SU-DHL-6 (cell line): Measurements from ENCODE around the gene POU6F2.

Experiments used
- H2AFZ ChIP-seq: fragments of 200-600 bp; sonication (generic); 2 replicates; pipeline ENCODE4 v1.6.1; 2014; ENCODE audit warnings: low read depth, mild to moderate bottlenecking, moderate library complexity, mixed read lengths, antibody characterized with exemption, low read length; ENCODE audit not compliant: severe bottlenecking
- H3F3A ChIP-seq: fragments of 200-600 bp; shearing (Covaris generic); 2 replicates; pipeline ENCODE4 v1.6.0; 2016; ENCODE audit warnings: antibody characterized with exemption, mild to moderate bottlenecking; ENCODE audit not compliant: insufficient read depth
- H3K27ac ChIP-seq: fragments of 200-600 bp; sonication (generic); 2 replicates; pipeline ENCODE4 v1.5.1; 2016; ENCODE audit warnings: low read depth, mild to moderate bottlenecking, low read length, moderate library complexity, mixed read lengths
- H3K27me3 ChIP-seq: fragments of 200-600 bp; sonication (generic), shearing (Covaris generic); 2 replicates; pipeline ENCODE4 v1.6.0; 2014; ENCODE audit warnings: mild to moderate bottlenecking, low read length
- H3K36me3 ChIP-seq: fragments of 200-600 bp; sonication (generic); 2 replicates; pipeline ENCODE4 v1.6.1; 2014; ENCODE audit warnings: mild to moderate bottlenecking, low read length, mixed read lengths
- H3K4me2 ChIP-seq: fragments of 300-600, 200-600 bp; shearing (Covaris generic), sonication (generic); 2 replicates; pipeline ENCODE4 v1.6.0; 2014; ENCODE audit warnings: low read length, low read depth, mild to moderate bottlenecking; ENCODE audit not compliant: poor library complexity, severe bottlenecking
- H3K4me3 ChIP-seq: fragments of 200-600 bp; sonication (generic); 2 replicates; pipeline ENCODE4 v1.5.1; 2014; ENCODE audit warnings: antibody characterized with exemption, low read length, mild to moderate bottlenecking, mixed read lengths; ENCODE audit not compliant: insufficient read depth, poor library complexity, severe bottlenecking
- H3K79me2 ChIP-seq: fragments of 200-600 bp; sonication (generic); 2 replicates; pipeline ENCODE4 v1.6.1; 2014; ENCODE audit warnings: mild to moderate bottlenecking, low read length, moderate library complexity; ENCODE audit not compliant: insufficient read depth
- H3K9ac ChIP-seq: fragments of 200-600 bp; sonication (generic); 2 replicates; pipeline ENCODE4 v1.7.0; 2014; ENCODE audit warnings: mild to moderate bottlenecking, low read length
- H3K9me2 ChIP-seq: fragments of 200-600 bp; sonication (generic); replicated peaks from 2 replicates; pipeline ENCODE4 v1.6.1; 2014; ENCODE audit warnings: low read length; ENCODE audit not compliant: insufficient read depth
- H3K9me3 ChIP-seq: fragments of 200-600 bp; sonication (generic); 2 replicates; pipeline ENCODE4 v1.6.1; 2014; ENCODE audit warnings: low read length, mixed read lengths; ENCODE audit not compliant: insufficient read depth
- H4K20me1 ChIP-seq: fragments of 200-600 bp; sonication (generic); 2 replicates; pipeline ENCODE4 v1.6.1; 2014; ENCODE audit warnings: low read depth, mild to moderate bottlenecking, antibody characterized with exemption, low read length, moderate library complexity, mixed read lengths
- EZH2phosphoT487 ChIP-seq: fragments of 200-600 bp; sonication (generic), shearing (Covaris generic); conservative IDR thresholded peaks from 2 replicates; pipeline ENCODE4 v1.6.1; 2018; ENCODE audit warnings: mild to moderate bottlenecking, antibody characterized with exemption, low read length, moderate library complexity, mixed read lengths
- TF ChIP-seq, protein P1 (sequence below): fragments of 200-600 bp; sonication (generic); IDR thresholded peaks from one replicate; pipeline ENCODE4 v1.5.1; 2017; ENCODE audit warnings: antibody characterized with exemption, mild to moderate bottlenecking, low read length, moderate library complexity; ENCODE audit not compliant: insufficient read depth, poor library complexity, severe bottlenecking

Gene POU6F2

DNA sequence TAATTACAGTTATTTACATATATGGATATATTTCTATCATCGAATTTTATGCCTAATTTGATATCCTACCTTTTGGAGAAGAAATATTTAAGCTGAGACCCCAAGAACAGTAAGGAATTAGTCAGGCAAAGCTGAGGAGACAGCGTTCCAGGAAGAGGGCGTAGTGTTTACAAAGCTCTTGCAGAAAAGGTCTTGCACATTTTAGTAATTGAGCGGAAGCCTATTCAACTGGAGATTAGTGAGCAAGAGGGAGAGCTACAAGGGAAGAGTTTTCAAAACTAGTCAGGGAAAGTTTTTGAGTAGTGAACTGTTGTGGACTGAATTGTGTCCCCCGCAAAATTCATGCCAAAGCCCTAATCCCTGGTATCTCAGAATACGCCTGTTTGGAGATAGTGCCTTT lies 26.5 kb upstream of the POU6F2 start:
- Histone ChIP-seq H3K9me3 (no peaks in the 10 kb centered on the region), H3K27ac (no peak overlapping the region), H4K20me1 (no peaks in the 10 kb centered on the region), H3K9me2 (no peaks in the 10 kb centered on the region), H3K36me3 (no peaks in the 10 kb centered on the region), H3F3A (no peaks in the 10 kb centered on the region), H3K9ac (no peak overlapping the region), H3K27me3 (0 out of 2 replicates have a peak, but pooled peaks cover 3% of the 10 kb centered on the region), H2AFZ (no peak overlapping the region), H3K4me3 (no peak overlapping the region), H3K4me2 (no peak overlapping the region), H3K79me2 (no peaks in the 10 kb centered on the region)
- no peak for TF ChIP-seq EZH2phosphoT487
- TF ChIP-seq, protein P1, sequence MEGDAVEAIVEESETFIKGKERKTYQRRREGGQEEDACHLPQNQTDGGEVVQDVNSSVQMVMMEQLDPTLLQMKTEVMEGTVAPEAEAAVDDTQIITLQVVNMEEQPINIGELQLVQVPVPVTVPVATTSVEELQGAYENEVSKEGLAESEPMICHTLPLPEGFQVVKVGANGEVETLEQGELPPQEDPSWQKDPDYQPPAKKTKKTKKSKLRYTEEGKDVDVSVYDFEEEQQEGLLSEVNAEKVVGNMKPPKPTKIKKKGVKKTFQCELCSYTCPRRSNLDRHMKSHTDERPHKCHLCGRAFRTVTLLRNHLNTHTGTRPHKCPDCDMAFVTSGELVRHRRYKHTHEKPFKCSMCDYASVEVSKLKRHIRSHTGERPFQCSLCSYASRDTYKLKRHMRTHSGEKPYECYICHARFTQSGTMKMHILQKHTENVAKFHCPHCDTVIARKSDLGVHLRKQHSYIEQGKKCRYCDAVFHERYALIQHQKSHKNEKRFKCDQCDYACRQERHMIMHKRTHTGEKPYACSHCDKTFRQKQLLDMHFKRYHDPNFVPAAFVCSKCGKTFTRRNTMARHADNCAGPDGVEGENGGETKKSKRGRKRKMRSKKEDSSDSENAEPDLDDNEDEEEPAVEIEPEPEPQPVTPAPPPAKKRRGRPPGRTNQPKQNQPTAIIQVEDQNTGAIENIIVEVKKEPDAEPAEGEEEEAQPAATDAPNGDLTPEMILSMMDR, result no peak

DNA sequence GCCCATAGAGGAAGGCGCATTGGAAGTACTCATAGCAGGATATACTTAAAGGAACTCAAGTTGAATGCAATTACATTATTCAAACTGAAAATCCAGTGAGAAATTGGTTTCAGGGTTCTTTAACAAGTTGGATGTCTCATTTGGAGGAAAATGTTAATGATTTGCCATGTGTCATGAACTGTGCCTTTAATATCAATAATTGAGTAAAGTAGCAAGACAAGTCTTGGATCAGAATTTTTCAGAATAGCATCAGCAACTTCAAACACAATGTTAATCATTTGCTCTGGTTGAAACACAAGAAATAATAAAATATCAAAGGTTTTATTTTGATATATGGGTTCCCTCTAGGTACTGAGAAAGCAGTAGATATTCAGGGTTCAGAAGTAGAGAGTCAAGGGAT lies 24.5 kb upstream of the POU6F2 start:
- Histone ChIP-seq H4K20me1 (no peaks in the 10 kb centered on the region), H3K9ac (no peak overlapping the region), H3F3A (no peaks in the 10 kb centered on the region), H3K27me3 (no peaks in the 10 kb centered on the region), H2AFZ (no peak overlapping the region), H3K79me2 (no peaks in the 10 kb centered on the region), H3K27ac (no peak overlapping the region), H3K4me3 (no peak overlapping the region), H3K36me3 (no peaks in the 10 kb centered on the region), H3K4me2 (no peak overlapping the region), H3K9me3 (no peaks in the 10 kb centered on the region), H3K9me2 (no peaks in the 10 kb centered on the region)
- no peak for TF ChIP-seq EZH2phosphoT487
- TF ChIP-seq, protein P1, result no peak

DNA sequence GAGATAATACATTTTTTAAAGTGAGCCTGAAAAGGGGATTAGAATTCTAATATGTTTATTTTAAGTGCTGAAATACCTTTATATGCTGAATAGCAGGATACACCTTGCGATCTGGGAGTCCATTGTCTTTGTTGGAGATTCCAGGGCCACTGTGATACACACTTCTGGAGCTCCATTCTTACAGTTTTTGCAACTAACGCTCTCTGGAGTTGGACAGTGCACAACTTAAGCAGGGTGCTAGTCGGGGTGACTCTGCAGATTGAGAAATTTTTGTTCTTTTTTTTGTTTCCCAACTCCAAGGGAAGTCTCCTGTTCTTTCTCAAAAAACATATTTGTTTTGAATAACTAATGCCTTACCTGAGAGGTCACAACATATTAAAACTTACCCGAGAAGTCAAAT lies 23.7 kb upstream of the POU6F2 start:
- no peak overlapping the region for H3K4me2 ChIP-seq
- no peaks in the 10 kb centered on the region for H3K27me3 ChIP-seq
- H3K9me2 ChIP-seq, result no peaks in the 10 kb centered on the region
- no peaks in the 10 kb centered on the region for H4K20me1 ChIP-seq
- TF ChIP-seq, protein P1, result no peak
- TF ChIP-seq EZH2phosphoT487, result no peak
- H3K79me2 ChIP-seq, result no peaks in the 10 kb centered on the region
- H3K4me3 ChIP-seq, result no peak overlapping the region
- no peaks in the 10 kb centered on the region for H3F3A ChIP-seq
- H2AFZ ChIP-seq, result no peak overlapping the region
- no peak overlapping the region for H3K9ac ChIP-seq
- H3K27ac ChIP-seq, result no peak overlapping the region
- no peaks in the 10 kb centered on the region for H3K9me3 ChIP-seq
- H3K36me3 ChIP-seq, result no peaks in the 10 kb centered on the region

DNA sequence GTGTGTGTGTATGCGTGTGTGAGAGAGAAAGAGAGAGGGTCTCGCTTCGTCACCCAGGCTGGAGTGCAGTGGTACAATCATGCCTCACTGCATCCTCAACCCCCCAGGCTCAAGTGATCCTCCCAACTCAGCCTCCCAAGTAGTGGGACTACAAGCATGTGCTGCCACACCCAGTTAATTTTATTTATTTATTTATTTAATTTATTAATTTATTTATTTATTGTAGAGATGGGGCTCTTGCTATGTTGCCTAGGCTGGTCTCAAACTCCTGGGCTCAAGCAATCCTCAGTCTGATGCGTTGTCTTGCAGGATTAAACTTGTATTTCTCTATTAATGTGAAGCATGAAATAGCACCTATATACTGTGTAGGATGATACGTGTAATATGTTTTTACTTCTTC lies 21.8 kb upstream of the POU6F2 start:
- no peaks in the 10 kb centered on the region for H3K27me3 ChIP-seq
- no peaks in the 10 kb centered on the region for H3K9me2 ChIP-seq
- H3K9ac ChIP-seq, result no peak overlapping the region
- no peak overlapping the region for H3K4me2 ChIP-seq
- no peaks in the 10 kb centered on the region for H3K9me3 ChIP-seq
- no peak for TF ChIP-seq EZH2phosphoT487
- TF ChIP-seq, protein P1, result no peak
- H3K36me3 ChIP-seq, result no peaks in the 10 kb centered on the region
- no peaks in the 10 kb centered on the region for H4K20me1 ChIP-seq
- H3K27ac ChIP-seq, result no peak overlapping the region
- no peaks in the 10 kb centered on the region for H3F3A ChIP-seq
- H2AFZ ChIP-seq, result no peak overlapping the region
- no peak overlapping the region for H3K4me3 ChIP-seq
- no peaks in the 10 kb centered on the region for H3K79me2 ChIP-seq
